ENCODE data around the gene CDC34.

The CDC34 gene

GRCh38 chr19:543910-544608 is 12.5 kb downstream of the CDC34 start, which contains the start of gene GZMM:
GZMM (plus strand) TSS chr19:544053; CDS start chr19:544072, 19 bp downstream.
- no peak for DNase-seq

- DNase-seq: no peak
Measured at GRCh38 chr19:547117-547516, 15.6 kb downstream of the CDC34 start.

GRCh38 chr19:547836-548720 is 16.5 kb downstream of the CDC34 start:
- DNase-seq: no peak

DNA sequence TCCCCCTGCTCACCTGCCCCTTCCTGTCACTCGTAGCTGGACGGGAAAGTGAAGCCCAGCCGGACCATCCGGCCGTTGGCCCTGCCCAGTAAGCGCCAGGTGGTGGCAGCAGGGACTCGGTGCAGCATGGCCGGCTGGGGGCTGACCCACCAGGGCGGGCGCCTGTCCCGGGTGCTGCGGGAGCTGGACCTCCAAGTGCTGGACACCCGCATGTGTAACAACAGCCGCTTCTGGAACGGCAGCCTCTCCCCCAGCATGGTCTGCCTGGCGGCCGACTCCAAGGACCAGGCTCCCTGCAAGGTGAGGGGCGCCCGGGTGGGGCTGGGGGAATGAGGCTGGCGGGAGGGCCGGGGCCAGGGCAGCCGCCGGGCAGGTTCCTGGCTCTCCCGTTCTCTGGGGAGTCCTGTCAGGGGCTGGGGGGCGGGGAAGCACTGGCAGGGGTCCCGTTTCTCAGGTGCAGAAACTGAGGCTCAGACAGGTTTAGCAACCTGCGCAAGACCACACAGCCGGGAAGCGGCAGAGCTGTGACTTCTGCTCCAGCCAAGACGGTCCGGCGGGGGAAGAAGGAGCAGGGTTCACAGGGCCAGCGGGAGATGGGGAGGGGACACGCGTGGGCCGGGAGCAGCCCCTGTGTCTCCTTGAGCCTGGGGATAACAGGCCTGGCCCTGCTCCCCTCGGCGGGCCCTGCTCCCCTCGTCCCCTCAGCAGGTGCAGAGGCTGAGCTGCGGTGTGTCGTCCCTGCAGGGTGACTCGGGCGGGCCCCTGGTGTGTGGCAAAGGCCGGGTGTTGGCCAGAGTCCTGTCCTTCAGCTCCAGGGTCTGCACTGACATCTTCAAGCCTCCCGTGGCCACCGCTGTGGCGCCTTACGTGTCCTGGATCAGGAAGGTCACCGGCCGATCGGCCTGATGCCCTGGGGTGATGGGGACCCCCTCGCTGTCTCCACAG is 17.6 kb downstream of the CDC34 start:
- no peak for DNase-seq

DNA sequence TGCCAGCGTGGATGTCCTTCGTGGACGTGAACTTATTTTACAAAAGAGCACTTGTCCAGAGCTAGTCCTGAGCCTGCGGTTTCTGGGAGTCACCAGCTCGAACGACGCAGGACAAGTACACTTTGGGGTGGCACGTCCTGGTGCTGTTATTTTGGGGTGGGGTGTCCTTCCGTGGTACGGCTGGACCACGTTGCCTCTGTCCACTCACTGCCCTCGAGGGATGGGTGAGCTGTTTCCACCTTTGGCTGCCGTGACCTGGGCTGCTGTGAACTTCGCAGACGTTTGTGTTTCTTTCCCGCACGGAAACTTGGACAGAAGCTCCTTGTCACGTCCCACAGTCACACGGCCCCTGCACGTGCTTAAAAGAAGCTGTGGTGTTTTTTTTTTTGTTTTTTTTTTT is 23.3 kb downstream of the CDC34 start:
- no peak for DNase-seq

- no peak for DNase-seq
Measured at GRCh38 chr19:555474-555808, 23.9 kb downstream of the CDC34 start.

DNA sequence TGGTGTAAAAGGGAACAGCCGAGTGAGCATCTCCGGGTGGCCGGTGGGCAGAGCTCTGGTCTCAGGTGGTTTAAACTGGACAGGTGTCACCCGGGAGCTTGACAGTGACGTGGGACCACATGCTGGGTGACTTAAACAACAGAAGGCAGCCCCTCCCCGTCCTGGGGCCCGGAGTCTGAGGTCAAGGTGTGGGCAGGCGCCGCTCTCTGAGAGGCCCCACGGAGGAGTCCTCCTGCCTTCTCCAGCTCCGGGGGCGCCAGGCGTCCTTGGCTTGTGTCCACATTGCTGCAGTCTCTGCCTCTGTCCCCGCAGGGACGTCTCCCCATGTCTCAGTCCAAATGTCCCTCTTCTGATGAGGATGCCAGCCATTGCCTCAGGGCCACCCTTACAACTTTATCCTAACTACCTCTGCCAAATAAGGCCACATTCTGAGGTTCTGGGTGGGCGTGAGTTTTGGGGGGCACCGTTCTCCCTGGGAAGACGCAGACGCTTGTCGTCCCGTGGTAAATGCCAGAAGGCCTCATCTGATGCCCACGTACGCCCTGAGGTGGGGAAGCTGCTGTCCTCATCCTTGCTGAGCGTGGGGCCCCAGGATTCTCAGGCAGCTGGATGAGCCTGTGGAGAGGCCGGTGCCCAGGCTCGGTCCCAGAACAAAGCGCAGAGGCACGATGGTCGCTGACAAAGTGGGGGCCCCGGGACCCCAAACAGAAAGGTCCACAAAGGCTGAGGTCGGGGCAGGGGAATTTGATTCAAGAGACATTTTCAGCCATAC is 25.2 kb downstream of the CDC34 start:
- no peak for DNase-seq

GRCh38 chr19:558770-559439 is 27.3 kb downstream of the CDC34 start:
- no peak for DNase-seq

DNA sequence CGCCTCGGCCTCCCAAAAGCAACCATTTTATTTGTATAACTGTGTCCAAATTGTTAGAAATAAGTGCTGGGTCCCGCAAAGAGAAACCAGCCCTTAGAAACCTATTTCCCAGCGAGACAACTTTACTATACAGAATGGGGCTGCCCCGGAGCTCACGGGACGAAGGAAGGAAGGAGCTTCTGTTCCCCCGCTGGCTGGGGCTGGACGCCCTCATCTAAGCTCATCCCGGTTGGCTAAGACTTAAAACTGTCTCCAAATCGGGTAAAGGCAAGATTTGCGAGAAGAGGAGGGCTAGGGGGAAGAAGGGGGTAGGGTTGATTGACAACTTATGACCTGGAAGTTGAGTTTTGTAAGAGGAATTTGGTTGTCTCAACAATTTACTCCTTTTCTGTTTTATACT is 28.6 kb downstream of the CDC34 start:
- no peak for DNase-seq

GRCh38 chr19:566403-566802 is 34.8 kb downstream of the CDC34 start:
- no peak for DNase-seq

GRCh38 chr19:566844-567243 is 35.3 kb downstream of the CDC34 start:
- no peak for DNase-seq

DNA sequence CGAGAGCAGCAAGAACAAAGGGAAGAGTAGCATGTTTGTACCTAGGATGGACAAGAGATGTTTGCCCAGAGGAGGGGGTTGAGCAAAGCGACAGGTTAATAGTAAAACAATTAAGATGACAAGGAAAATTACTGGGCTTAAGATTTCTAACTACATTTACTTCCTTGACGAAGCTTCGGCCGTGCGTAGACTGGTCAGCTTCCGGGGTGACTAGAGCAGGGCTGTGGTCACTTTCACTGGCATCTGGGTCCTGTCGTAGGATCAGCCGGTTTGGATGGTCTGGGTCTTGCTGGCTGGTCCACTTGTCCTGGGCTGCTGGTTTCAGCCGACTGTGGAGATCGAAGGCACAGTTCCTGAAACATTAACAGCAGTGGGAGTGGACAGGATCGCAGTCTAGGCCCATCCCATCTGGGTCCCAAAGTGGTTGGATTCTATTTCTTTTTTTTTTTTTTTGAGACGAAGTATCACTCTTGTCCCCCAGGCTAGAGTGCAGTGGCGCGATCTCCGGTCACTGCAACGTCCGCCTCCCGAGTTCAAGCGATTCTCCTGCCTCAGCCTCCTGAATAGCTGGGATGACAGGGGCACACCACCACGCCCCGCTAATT is 35.8 kb downstream of the CDC34 start:
- no peak for DNase-seq

- no peak for DNase-seq
Measured at GRCh38 chr19:570251-570686, 38.7 kb downstream of the CDC34 start.

DNA sequence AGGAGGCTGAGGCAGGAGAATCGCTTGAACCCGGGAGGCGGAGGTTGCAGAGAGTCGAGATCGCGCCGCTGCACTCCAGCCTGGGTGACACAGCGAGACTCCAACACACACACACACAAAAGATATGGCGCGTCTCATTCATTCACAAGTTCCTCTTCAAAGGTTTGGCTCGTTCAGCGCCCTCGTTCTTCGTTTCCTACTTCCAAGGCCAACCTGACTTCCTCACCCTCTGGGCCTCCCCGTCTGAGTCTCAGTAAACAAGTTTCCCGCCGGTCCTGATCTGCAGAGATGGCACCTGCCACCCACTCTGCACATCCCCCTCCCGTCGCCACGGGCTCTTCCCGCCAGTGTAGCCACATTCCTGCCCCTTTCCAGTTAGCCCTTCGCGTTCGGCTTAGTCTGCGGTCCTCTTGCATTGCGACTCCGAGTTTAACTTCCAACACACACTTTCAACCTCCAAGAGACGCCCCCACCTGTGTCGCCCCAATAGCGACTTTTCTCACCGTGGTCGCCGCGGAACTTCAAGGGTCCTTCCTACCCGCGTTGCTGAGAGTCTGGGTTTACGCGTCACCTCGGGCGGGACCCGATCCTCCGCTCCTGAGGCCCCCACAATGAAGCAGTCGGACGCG is 39.5 kb downstream of the CDC34 start:
- no peak for DNase-seq

GRCh38 chr19:571566-571974 is 40.0 kb downstream of the CDC34 start:
- no peak for DNase-seq

- peak; percentile 98 for DNase-seq
Measured at GRCh38 chr19:572140-572742, 40.7 kb downstream of the CDC34 start, which contains the start of gene BSG. BSG (plus strand) TSS chr19:572596; CDS start chr19:572635, 39 bp downstream.

DNA sequence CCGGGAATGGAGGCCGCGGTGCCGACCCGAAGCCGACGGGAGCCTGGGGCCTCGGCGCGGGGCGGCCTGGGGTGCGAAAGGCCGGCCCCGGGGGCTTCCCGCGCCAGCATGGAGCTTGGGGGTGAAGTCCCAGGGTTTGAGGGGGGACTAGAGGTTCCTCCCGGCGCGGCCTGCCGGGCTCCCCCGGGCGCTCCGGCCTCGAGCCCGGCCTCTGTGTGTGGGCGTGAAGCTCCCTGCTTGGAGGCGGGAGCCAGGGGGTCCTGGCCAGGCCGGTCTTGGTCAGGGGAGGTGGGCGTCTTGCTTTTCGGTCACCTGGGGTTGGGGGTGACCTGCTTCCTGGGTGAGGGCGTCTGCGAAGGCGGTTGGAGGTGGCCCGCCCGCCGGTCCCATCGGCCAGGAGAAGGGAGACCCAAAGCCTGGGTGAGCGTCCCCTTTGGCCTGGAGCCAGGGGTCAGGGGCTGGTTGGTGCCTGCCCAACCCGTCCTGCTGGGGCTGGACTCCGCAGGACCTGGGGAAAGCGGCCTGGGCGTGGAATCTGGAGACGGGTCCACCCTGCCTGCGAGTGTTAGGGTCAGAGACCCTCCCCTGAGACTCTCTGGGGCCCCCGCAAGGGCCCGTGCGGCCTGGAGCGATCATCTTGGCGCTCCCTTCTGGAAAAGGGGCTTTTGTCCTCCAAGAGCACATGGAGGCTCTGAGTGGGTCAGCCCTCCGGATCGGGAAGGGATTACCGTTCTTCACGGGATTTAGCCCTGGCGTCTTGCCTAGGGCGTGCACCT is 41.4 kb downstream of the CDC34 start:
- DNase-seq: peak; percentile 67

GRCh38 chr19:573519-573825 is 41.9 kb downstream of the CDC34 start:
- DNase-seq: no peak

Data from right forelimb (tissue), 1 donor.